Measurements from ENCODE around the gene RHOT2. TPM values are rescaled to one million over a fixed set of nuclear protein-coding genes. Genes with fewer than 3 reads are reported as not detected.
A peak's percentile ranks its signal among the peaks of the same experiment; 100 is the strongest.

RHOT2 gene
- total and polyA plus RNA-seq, 2 donors (not counting 3 experiments of a cell fraction or from before 2014, with no cell fraction given): 106 to 139 TPM

- Histone ChIP-seq H3K4me1 (ENCODE audit: control insufficient read depth, extremely low read depth, insufficient read depth, low read length) (peaks cover 20% of the 10 kb centered on the region), H3K27ac (ENCODE audit: insufficient read depth, low read depth, low read length) (no peak overlapping the region), H3K27me3 (ENCODE audit: control insufficient read depth in 2 of 2, insufficient read depth in 2 of 2, low read length in 2 of 2) (no peaks in the 10 kb centered on the region), H4K20me1 (replicated peaks; ENCODE audit: control insufficient read depth, extremely low read depth, insufficient read depth, low read length) (no peaks in the 10 kb centered on the region), H3K36me3 (ENCODE audit: control insufficient read depth in 2 of 2, extremely low read depth in 1 of 2, insufficient read depth in 2 of 2, low read length in 2 of 2) (peaks cover 7 to 12% of the 10 kb centered on the region in 2 experiments), H3K9ac (replicated peaks; ENCODE audit: extremely low read depth, insufficient read depth, low read length) (no peak overlapping the region), H3K9me3 (replicated peaks; ENCODE audit: control insufficient read depth, insufficient read depth, low read length) (no peaks in the 10 kb centered on the region), H3K4me3 (replicated peaks in 1 of 3; ENCODE audit: insufficient read depth in 1 of 3, low read depth in 1 of 3, low read length in 3 of 3) (peak overlapping the region in 2 of 3 experiments; percentile 17 to 52), H3K79me2 (ENCODE audit: control insufficient read depth, insufficient read depth, low read length) (peaks cover 31% of the 10 kb centered on the region), H3K9me1 (replicated peaks; ENCODE audit: control insufficient read depth, extremely low read depth, insufficient read depth, low read length) (no peaks in the 10 kb centered on the region), H2AFZ (ENCODE audit: low read depth, low read length) (peak overlapping the region; percentile 61), H3K4me2 (ENCODE audit: insufficient read depth, low read length) (peak overlapping the region; percentile 22)
- dilution Hi-C loops (cut with MboI; ENCODE audit: extremely low pct_ligation_motif_present, low sequenced_read_pairs): no loop called here
- peak; percentile 49 for DNase-seq (ENCODE audit: low read depth, low spot score)
- no peak for TF ChIP-seq FOS (IDR thresholded peaks at IDR 0.05; ENCODE audit: borderline replicate concordance, insufficient read depth, low read length)
- no peak for TF ChIP-seq CTCF (IDR thresholded peaks at IDR 0.05; ENCODE audit: extremely low read depth in 1 of 2, insufficient read depth in 1 of 2, low read depth in 1 of 2, low read length in 2 of 2)
- TF ChIP-seq EZH2 (IDR thresholded peaks at IDR 0.05; ENCODE audit: borderline replicate concordance, low read depth, low read length, severe bottlenecking): no peak
- no peak for TF ChIP-seq MAX (IDR thresholded peaks at IDR 0.05; ENCODE audit: insufficient read depth, insufficient read length)
- TF ChIP-seq JUN (IDR thresholded peaks at IDR 0.05; ENCODE audit: borderline replicate concordance, insufficient read depth, insufficient read length, low read depth): no peak
- TF ChIP-seq MYC (IDR thresholded peaks at IDR 0.05; ENCODE audit: low read depth, low read length): no peak
- TF ChIP-seq GATA2 (IDR thresholded peaks at IDR 0.05; ENCODE audit: insufficient read depth, insufficient read length, low read depth, low read length): no peak
- no peak for TF ChIP-seq POLR2A (IDR thresholded peaks at IDR 0.05; ENCODE audit: low read depth, low read length)
- TF ChIP-seq POLR2AphosphoS5 (IDR thresholded peaks at IDR 0.05; ENCODE audit: insufficient read depth, low read depth, low read length): no peak
- no TSS peak for BruUV-seq (replicated peaks)
- POLR2A ChIA-PET: no interaction called here
- intact Hi-C loops (cut with micrococcal nuclease): loop anchor here (1.0 kb wide), 1 partner anchor 11 kb away; the partner anchor contains the start of gene RHOT2
- FAIRE-seq: no peak
- CTCF ChIA-PET: no interaction called here
These were observed 11.2 kb downstream of the RHOT2 start for GRCh38 chr16:678858-679813.

All from endothelial cell of umbilical vein (primary cell).